Breast epithelium (tissue), 3 donors: ENCODE measurements around the gene ACKR4.

Experiments
- POLR2A ChIP-seq: fragments of 450-650 bp; IDR thresholded peaks from one replicate; pipeline ENCODE4 v1.6.1; 2016; ENCODE audit warnings: antibody characterized with exemption, mild to moderate bottlenecking, moderate library complexity
- POLR2AphosphoS5 ChIP-seq, 3 donors: sonication (generic); formaldehyde crosslinking; IDR thresholded peaks; one replicate each; pipeline ENCODE4 v1.6.1; 2017; ENCODE audit warnings: antibody characterized with exemption in 3 of 3
- TF ChIP-seq, protein P1 (sequence below), 3 donors: fragments of 450-650 bp; IDR thresholded peaks; one replicate each; pipeline ENCODE4 v1.5.1; 2016 to 2017; ENCODE audit warnings: antibody characterized with exemption in 3 of 3, mild to moderate bottlenecking in 3 of 3, moderate library complexity in 3 of 3

DNA sequence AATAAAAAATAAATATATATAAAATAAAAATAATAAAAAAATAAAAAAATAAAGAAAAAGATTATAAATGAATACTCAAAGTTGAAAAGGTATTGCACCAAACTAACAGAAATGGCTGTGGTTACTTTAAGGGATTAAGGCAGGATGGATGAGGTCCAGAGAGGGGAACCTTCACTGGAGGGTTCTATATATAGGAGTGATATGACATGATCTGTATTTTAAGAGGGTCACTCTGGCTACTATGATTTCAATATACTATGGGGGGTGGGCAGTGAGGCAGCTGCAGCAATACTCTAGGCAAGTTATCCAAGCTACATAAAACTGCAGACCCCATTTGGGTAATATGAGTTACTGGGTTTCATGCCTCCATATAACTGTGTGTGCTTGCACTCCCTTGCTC lies 38.0 kb downstream of the ACKR4 start:
- no peak for TF ChIP-seq POLR2A
- TF ChIP-seq, protein P1, sequence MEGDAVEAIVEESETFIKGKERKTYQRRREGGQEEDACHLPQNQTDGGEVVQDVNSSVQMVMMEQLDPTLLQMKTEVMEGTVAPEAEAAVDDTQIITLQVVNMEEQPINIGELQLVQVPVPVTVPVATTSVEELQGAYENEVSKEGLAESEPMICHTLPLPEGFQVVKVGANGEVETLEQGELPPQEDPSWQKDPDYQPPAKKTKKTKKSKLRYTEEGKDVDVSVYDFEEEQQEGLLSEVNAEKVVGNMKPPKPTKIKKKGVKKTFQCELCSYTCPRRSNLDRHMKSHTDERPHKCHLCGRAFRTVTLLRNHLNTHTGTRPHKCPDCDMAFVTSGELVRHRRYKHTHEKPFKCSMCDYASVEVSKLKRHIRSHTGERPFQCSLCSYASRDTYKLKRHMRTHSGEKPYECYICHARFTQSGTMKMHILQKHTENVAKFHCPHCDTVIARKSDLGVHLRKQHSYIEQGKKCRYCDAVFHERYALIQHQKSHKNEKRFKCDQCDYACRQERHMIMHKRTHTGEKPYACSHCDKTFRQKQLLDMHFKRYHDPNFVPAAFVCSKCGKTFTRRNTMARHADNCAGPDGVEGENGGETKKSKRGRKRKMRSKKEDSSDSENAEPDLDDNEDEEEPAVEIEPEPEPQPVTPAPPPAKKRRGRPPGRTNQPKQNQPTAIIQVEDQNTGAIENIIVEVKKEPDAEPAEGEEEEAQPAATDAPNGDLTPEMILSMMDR (IDR thresholded peaks at IDR 0.05): no peak
- no peak for TF ChIP-seq POLR2AphosphoS5 (IDR thresholded peaks at IDR 0.05)
